HepG2 (cell line): ENCODE measurements around the gene GADD45GIP1. TPM values are rescaled to one million over a fixed set of nuclear protein-coding genes. Genes with fewer than 3 reads are reported as not detected.

Experiments
- CTCF ChIP-seq: sonication (generic); formaldehyde crosslinking; IDR thresholded peaks from 2 replicates; pipeline ENCODE4 v1.5.0; 2020; ENCODE audit warnings: mild to moderate bottlenecking, missing genetic modification reagents, moderate library complexity
- DMAP1 ChIP-seq: IDR thresholded peaks from 2 replicates; pipeline ENCODE4 v1.6.1; 2016
- ELF1 ChIP-seq: sonication (generic); formaldehyde crosslinking; IDR thresholded peaks from 2 replicates; pipeline ENCODE4 v1.4.0; 2020; ENCODE audit warnings: missing genetic modification reagents
- ERF ChIP-seq: IDR thresholded peaks from 2 replicates; pipeline ENCODE4 v1.6.1; 2018; ENCODE audit warnings: missing biosample characterization, missing genetic modification reagents
- EZH2 ChIP-seq: conservative IDR thresholded peaks from 2 replicates; pipeline ENCODE4 v1.6.1; 2012; ENCODE audit warnings: mild to moderate bottlenecking, low read depth, low read length, moderate library complexity
- GATAD1 ChIP-seq: IDR thresholded peaks from 2 replicates; pipeline ENCODE4 v1.6.1; 2016; ENCODE audit warnings: missing genetic modification reagents, missing compliant biosample characterization
- KAT7 ChIP-seq: IDR thresholded peaks from 2 replicates; pipeline ENCODE4 v1.6.1; 2018; ENCODE audit warnings: borderline replicate concordance, missing compliant biosample characterization
- KMT2B ChIP-seq: IDR thresholded peaks from 2 replicates; pipeline ENCODE4 v1.6.1; 2016; ENCODE audit warnings: missing genetic modification reagents, missing compliant biosample characterization
- MAX ChIP-seq: IDR thresholded peaks from 2 replicates; pipeline ENCODE4 v1.6.1; 2012; ENCODE audit warnings: inconsistent platforms
- MXD1 ChIP-seq: sonication (generic); formaldehyde crosslinking; IDR thresholded peaks from 2 replicates; pipeline ENCODE4 v1.4.0; 2020; ENCODE audit warnings: mild to moderate bottlenecking, missing genetic modification reagents
- MYPOP ChIP-seq: sonication (generic); formaldehyde crosslinking; IDR thresholded peaks from 2 replicates; pipeline ENCODE4 v1.8.1; 2023; ENCODE audit warnings: mild to moderate bottlenecking, moderate library complexity, missing genetic modification reagents
- NONO ChIP-seq, 2 experiments: fragments of 450-650 bp in 1 of 2; sonication (generic) in 1 of 2; formaldehyde crosslinking in 1 of 2; IDR thresholded peaks in 1 of 2; conservative IDR thresholded peaks in 1 of 2; 2 replicates each; pipeline versions ENCODE4 v1.6.1 to v1.8.0; 2017 to 2022; ENCODE audit warnings: mild to moderate bottlenecking in 1 of 2, missing genetic modification reagents in 1 of 2, moderate library complexity in 1 of 2
- SOX13 ChIP-seq, 3 experiments: fragments of 450-650 bp in 1 of 3; sonication (generic) in 1 of 3; formaldehyde crosslinking in 1 of 3; IDR thresholded peaks in 2 of 3; conservative IDR thresholded peaks in 1 of 3; 2 replicates each; pipeline versions ENCODE4 v1.5.0 to v1.6.1; 2016 to 2020; ENCODE audit warnings: antibody characterized with exemption in 1 of 3, mild to moderate bottlenecking in 1 of 3, missing compliant biosample characterization in 1 of 3, missing genetic modification reagents in 1 of 3, moderate library complexity in 1 of 3
- TOPORS ChIP-seq: sonication (generic); formaldehyde crosslinking; IDR thresholded peaks from 2 replicates; pipeline ENCODE4 v1.8.0; 2023; ENCODE audit warnings: mild to moderate bottlenecking, missing genetic modification reagents
- U2AF2 ChIP-seq: fragments of 200-400 bp; formaldehyde crosslinking; IDR thresholded peaks from 2 replicates; pipeline ENCODE4 v1.6.1; 2017; ENCODE audit warnings: low read depth, mild to moderate bottlenecking, low read length
- ZBTB10 ChIP-seq: sonication (generic); formaldehyde crosslinking; IDR thresholded peaks from 2 replicates; pipeline ENCODE4 v1.4.0; 2020; ENCODE audit warnings: missing genetic modification reagents, borderline replicate concordance
- ZFP41 ChIP-seq: sonication (generic); formaldehyde crosslinking; IDR thresholded peaks from 2 replicates; pipeline ENCODE4 v1.4.0; 2020; ENCODE audit warnings: mild to moderate bottlenecking, missing genetic modification reagents, borderline replicate concordance
- ZNF441 ChIP-seq: sonication (generic); formaldehyde crosslinking; IDR thresholded peaks from 2 replicates; pipeline ENCODE4 v1.7.0; 2021; ENCODE audit warnings: missing genetic modification reagents, borderline replicate concordance
- ZNF512 ChIP-seq: sonication (generic); formaldehyde crosslinking; IDR thresholded peaks from 2 replicates; pipeline ENCODE4 v1.4.0; 2020; ENCODE audit warnings: mild to moderate bottlenecking, missing genetic modification reagents
- ZNF891 ChIP-seq: sonication (generic); formaldehyde crosslinking; IDR thresholded peaks from 2 replicates; pipeline ENCODE4 v1.5.0; 2020; ENCODE audit warnings: mild to moderate bottlenecking, missing genetic modification reagents
- polyA plus RNA-seq, 8 experiments: library from polyadenylated mRNA; depleted of rRNA in 3 of 8; stranded (reverse) in 7 of 8; unstranded in 1 of 8; fragments of >200 nt; fragmentation: Illumina TruSeq in 4 of 8; extraction: Trizol in 4 of 8; gene quantifications; 2 replicates each; pipeline versions ENCODE4 v1.2.1 to v1.2.3, GENCODE V29; 2011 to 2016; ENCODE audit warnings: low read depth in 4 of 8, missing spikeins in 1 of 8, mixed read lengths in 1 of 8; ENCODE audit not compliant: insufficient read depth in 1 of 8
- total RNA-seq, 5 experiments: library from RNA; depleted of rRNA; stranded (reverse); fragments of >200 nt; fragmentation: Illumina TruSeq; extraction: Trizol; gene quantifications; 2 replicates each; pipeline ENCODE4 v1.2.3, GENCODE V29; 2016; ENCODE audit warnings: low read depth in 1 of 5

The GADD45GIP1 gene
- total and polyA plus RNA-seq, 2 of the 13 experiments (the other 11 are each of a cell fraction or from before 2014, with no cell fraction given), result 24.6 to 30.7 TPM

- TF ChIP-seq KAT7 (CRISPR knock-in tag) (no peak), ZNF512 (CRISPR knock-in tag) (0 out of 2 replicates have a peak, but pooled peaks have one; percentile 25), KMT2B (no peak), MYPOP (CRISPR knock-in tag) (peak; percentile 35; the same call in 1 of the 2 replicates), EZH2 (no peak), DMAP1 (CRISPR knock-in tag) (no peak), U2AF2 (no peak), TOPORS (no peak), ERF (CRISPR knock-in tag) (no peak), CTCF (CRISPR knock-in tag) (peak; percentile 10; the same call in 1 of the 2 replicates), ZFP41 (0 out of 2 replicates have a peak, but pooled peaks have one; percentile 23), NONO (IDR thresholded peaks at IDR 0.05) (no peak), NONO (CRISPR knock-in tag; conservative IDR thresholded peaks at IDR 0.05) (0 out of 2 replicates have a peak, but pooled peaks have one; percentile 33), MAX (peak; percentile 83), ZBTB10 (no peak), GATAD1 (CRISPR knock-in tag) (no peak), ELF1 (no peak), ZNF441 (no peak), SOX13 (IDR thresholded peaks at IDR 0.05) (no peak), SOX13 (CRISPR knock-in tag; conservative IDR thresholded peaks at IDR 0.05 in 1 of 2, IDR thresholded peaks at IDR 0.05 in 1 of 2) (no peak), MXD1 (0 out of 2 replicates have a peak, but pooled peaks have one; percentile 41), ZNF891 (CRISPR knock-in tag) (0 out of 2 replicates have a peak, but pooled peaks have one; percentile 23)
Measured at GRCh38 chr19:12994701-12995595, 37.9 kb upstream of the GADD45GIP1 start, which contains the start of gene NFIX (continued).
